ENCODE measurements around the gene PPP6R3.
"Not testable (repeated sequence)": the region's sequence is repeated elsewhere in the genome, so short reads cannot be mapped to it uniquely, and the experiment has no call there.

Gene PPP6R3

GRCh38 chr11:68617925-68618809, 157.6 kb downstream of the PPP6R3 start:
- FAIRE-seq: no peak

- no peak for FAIRE-seq
These were observed 161.3 kb downstream of the PPP6R3 start for GRCh38 chr11:68621826-68622225.

DNA sequence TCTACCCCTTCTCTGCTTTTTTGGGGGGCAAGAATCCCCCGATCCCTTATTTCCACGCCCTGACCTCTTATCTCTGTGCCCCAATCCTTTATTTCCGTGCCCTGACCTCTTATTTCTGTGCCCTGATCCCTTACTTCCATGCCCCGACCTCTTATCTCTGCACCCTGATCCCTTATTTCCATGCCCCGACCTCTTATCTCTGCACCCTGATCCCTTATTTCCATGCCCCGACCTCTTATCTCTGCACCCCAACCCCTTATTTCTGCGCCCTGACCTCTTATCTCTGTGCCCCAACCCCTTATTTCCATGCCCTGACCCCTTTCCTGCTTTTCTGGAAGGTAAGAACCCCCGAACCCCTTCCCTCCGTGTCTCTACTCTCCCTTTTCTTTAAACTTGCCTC, 163.2 kb downstream of the PPP6R3 start:
- not testable (repeated sequence) for FAIRE-seq

DNA sequence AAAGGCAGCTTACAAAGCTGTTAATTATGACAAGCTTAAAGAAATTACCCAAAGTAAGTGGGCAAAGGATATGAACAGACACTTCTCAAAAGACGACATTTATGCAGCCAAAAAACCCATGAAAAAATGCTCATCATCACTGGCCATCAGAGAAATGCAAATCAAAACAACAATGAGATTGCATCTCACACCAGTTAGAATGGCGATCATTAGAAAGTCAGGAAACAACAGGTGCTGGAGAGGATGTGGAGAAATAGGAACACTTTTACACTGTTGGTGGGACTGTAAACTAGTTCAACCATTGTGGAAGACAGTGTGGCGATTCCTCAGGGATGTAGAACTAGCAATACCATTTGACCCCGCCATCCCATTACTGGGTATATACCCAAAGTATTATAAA, 164.5 kb downstream of the PPP6R3 start:
- FAIRE-seq: not testable (repeated sequence)

DNA sequence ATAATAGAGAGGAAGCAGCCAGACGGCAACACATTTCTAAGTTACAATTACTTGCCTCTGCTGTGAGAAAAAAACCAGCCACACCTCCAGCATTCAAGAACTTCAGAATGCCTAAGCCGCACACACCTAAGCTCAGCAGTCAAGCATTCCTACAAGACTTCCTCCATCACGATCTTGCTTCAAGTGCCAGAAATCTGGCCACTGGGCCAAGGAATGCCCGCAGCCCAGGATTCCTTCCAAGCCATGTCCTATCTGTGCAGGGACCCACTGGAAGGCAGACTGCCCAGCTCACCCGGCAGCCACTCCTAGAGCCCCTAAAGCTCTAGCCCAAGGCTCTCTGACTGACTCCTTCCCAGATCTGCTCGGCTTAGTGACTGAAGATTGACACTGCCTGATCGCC, 165.7 kb downstream of the PPP6R3 start:
- FAIRE-seq: not testable (repeated sequence)

GRCh38 chr11:68628837-68629236, 168.3 kb downstream of the PPP6R3 start:
- not testable (repeated sequence) for FAIRE-seq

DNA sequence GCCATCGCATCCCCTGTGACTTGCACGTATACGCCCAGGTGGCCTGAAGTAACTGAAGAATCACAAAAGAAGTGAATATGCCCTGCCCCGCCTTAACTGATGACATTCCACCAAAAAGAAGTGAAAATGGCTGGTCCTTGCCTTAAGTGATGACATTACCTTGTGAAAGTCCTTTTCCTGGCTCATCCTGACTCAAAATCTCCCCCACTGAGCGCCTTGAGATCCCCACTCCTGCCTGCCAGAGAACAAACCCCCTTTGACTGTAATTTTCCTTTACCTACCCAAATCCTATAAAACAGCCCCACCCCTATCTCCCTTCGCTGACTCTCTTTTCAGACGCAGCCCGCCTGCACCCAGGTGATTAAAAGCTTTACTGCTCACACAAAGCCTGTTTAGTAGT, 171.8 kb downstream of the PPP6R3 start:
- not testable (repeated sequence) for FAIRE-seq

- no peak for FAIRE-seq
These were observed 172.2 kb downstream of the PPP6R3 start for GRCh38 chr11:68632802-68633201.

DNA sequence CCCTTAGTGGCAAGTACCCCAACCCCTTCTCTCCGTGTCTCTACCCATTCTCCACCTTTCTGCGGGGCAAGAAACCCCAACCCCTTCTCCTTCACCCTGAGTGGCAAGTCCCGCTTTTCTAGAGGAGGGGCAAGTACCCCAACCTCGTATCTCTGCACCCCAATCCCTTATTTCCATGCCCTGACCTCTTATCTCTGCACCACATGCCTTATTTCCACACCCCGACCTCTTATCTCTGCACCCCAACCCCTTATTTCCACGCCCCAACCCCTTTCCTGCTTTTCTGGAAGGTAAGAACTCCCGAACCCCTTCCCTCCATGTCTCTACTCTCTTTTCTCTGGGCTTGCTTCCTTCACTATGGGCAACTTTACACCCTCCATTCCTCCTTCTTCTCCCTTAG, 174.1 kb downstream of the PPP6R3 start:
- not testable (repeated sequence) for FAIRE-seq

DNA sequence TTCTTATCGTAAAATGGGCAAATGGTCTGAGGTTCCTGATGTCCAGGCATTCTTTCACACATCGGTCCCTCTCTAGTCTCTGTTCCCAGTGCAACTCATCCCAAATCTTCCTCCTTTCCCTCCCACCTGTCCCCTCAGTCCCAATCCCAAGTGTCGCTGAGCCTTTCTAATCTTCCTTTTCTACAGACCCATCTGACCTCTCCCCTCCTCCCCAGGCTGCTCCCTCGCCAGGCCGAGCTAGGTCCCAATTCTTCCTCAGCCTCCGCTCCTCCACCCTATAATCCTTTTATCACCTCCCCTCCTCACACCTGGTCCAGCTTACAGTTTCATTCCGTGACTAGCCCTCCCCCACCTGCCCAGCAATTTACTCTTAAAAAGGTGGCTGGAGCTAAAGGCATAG, 174.6 kb downstream of the PPP6R3 start:
- FAIRE-seq: not testable (repeated sequence)

- FAIRE-seq: not testable (repeated sequence)
These were observed 175.3 kb downstream of the PPP6R3 start for GRCh38 chr11:68635883-68636282.

- FAIRE-seq: not testable (repeated sequence)
These were observed 178.8 kb downstream of the PPP6R3 start for GRCh38 chr11:68639322-68639721.

DNA sequence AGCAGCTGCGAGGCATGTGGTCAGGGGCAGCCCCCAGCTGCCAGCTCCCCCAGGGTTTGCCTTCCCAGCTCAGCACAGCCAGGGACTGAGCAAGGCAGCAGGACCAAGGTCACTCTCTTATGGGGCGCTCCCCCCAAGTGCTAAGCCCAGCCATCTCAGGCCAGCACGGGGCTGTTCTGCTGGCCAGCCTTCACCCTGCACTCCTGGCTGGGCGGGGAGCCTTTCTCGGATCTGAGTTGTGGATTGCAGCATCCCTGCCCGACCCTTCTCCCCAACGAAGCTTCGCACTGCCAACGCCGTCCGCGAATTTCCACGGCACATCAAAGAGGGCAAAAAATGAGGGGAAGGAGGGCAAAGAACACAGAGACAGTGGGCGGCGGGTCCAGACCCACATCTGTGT, 181.3 kb downstream of the PPP6R3 start:
- FAIRE-seq: no peak

DNA sequence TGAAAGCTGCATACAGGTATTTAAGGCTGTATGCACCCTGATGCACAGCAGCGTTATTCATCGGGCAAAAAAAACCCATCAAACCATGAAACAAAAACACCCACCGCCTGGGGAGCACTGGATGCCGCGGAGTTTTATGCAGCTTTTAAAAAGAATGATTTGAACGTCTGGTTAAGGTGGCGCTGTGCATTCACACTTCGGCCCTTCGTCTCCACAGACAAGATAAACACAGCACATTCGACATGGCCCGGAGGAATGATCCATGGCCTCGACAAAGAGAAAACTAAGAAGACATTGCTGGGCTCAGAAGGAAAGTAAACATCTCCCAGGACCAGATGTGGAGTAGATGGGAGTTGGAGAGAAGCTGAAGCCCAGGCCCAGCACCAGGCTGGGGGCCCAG, 183.0 kb downstream of the PPP6R3 start:
- no peak for FAIRE-seq

GRCh38 chr11:68646832-68647231, 186.3 kb downstream of the PPP6R3 start:
- no peak for FAIRE-seq

DNA sequence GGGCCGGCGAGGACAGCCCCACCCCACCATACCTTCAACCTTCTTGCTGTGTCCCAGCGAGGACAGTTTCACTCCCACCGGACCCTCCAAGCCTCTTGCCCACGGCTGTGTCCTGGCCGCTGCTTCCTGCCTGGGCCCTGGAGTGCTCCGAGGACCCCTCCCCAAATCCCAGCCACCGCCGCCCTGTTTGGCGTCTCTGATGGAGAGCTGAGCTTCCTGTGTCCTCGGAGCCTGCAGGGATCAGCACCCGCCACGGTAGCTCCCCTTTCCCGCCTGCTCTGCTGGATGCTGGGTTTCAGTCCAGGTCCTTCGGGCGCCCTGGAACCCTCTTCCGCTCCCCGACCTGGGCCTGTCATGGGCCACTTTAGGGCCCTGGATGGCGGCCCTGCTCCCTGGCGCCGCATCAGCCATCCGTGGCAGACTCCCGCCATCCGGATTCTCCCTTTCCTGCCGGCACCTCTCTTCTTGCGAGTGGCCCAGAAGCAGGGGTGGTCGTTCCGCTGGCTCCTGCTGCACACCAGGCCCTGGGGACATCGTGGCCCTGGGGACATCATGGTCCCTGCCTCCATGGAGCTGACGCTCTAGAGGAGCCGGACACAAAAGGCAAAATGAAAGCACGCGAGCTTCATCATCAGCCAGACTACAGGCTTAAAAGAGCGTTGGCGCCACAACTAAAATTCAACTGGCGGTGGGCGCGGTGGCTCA, 189.5 kb downstream of the PPP6R3 start:
- FAIRE-seq: no peak

DNA sequence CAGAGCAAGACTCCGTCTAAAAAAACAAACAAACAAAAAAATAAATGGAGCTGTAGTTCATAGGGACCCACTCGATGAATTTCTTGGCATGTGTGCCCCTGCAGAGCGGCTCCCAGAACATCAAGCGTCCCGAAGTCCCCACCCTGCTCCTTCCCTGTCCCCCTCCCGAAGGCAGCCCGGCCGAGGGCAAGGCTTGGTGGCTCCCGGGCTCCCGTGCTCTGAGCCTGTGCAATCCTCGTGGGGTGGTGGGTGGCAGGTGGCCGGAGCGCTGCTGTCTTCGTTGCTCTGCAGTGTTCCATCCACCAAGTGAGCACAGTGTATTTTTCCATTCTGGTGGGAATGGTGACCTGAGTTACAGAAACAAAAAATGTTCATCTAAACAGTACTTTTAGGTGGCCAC, 190.2 kb downstream of the PPP6R3 start:
- no peak for FAIRE-seq

- no peak for FAIRE-seq
These were observed 190.8 kb downstream of the PPP6R3 start for GRCh38 chr11:68651208-68651984.

- no peak for FAIRE-seq
These were observed 191.6 kb downstream of the PPP6R3 start for GRCh38 chr11:68651985-68652682.

DNA sequence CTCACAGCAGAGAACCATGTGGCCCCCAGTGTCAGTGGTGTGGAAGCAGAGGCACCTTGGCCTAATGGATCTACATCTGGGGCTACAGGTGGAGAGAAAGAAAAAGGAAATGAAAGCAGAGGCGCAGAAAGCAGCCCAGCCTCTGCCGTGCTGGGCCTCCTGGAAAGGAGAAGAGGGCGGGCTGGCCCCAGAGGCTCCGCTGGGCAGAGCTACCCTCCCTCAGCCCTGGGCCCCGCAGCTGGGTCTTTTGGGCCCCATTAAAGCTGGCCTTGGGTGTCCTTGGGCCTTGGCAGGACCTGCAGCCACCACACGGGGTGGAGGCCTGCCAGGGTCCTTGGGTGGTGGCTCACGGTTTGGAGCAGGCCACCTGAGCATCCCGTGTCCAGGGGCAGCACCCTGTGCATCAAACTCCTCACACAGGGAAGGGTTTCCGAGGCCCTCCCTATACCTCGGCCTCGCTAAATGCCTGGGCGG, 192.2 kb downstream of the PPP6R3 start:
- FAIRE-seq: no peak

DNA sequence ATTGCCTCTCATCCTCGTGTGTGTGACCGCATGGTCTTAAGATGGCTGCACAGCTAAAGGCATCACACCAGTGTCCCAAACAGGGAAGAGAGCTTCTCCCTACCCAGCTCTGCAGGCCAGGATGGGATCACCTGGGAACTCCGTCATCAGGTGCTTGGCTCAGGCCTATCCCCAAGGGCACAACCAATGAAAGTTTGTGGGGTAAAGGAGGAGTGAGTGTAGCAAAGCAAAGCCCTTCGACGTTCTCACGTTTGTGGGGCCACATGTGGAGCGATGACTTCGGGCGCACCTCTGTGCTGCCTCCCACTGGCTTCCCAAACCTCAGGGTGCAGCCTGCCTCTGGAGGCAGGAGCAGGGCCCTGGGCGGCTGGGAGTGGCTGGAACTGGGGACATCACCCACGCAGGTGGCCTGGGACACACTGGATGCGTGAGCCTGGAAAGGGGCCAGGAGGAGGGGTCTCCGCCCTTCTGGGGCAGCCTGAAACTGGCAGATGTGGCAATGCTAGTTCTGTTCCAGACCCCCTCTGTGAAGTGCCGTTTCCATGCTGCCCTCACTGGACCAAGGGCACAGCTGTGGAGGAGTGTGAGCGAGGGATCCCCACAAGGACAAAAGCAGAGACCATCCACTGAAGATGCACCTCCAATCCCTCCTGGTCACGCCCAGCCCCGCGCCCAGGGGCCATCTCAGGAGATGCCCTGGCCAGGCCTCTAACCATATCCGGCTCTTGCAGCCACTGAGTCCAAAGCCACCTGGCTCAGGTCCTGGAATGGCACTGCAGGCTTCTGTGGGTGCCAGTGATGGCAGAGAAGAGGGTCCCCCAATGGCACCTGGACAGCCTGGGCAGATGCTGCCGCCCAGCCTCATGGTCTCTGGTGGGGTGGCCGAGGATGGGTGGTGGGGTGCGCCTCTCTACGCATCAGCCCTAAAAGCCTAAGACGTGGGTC, 193.2 kb downstream of the PPP6R3 start:
- no peak for FAIRE-seq

All from A204.1 (cell line).